Heart left ventricle (tissue), 16 donors: Measurements from ENCODE around the gene TNFAIP2. TPM values are rescaled to one million over a fixed set of nuclear protein-coding genes. Genes with fewer than 3 reads are reported as not detected.

Experiments used
- ATAC-seq, 4 donors: fragments of 200-7000 bp; cut with Tn5 transposase; one replicate each; pipeline ENCODE4 v1.9.1; 2020 to 2022; ENCODE audit warnings: moderate library complexity in 4 of 4, mild to moderate bottlenecking in 3 of 4, moderate number of reproducible peaks in 1 of 4
- DNase-seq, 5 donors: peaks; one replicate each; pipeline ENCODE4 v3.0.0-alpha.2; 2020
- H3K27ac ChIP-seq, 12 donors: fragments of 200-600 bp; sonication (generic) in 4 of 12; one replicate each; pipeline versions ENCODE4 v1.5.0 to v1.8.0; 2016 to 2022; ENCODE audit warnings: mild to moderate bottlenecking in 2 of 12
- H3K27me3 ChIP-seq, 9 donors: fragments of 200-600 bp; sonication (generic) in 2 of 9; one replicate each; pipeline versions ENCODE4 v1.5.1 to v1.8.0; 2016 to 2022; ENCODE audit warnings: mild to moderate bottlenecking in 3 of 9
- H3K36me3 ChIP-seq, 9 donors: fragments of 200-600 bp; sonication (generic) in 2 of 9; one replicate each; pipeline versions ENCODE4 v1.5.0 to v1.8.0; 2018 to 2022; ENCODE audit warnings: mild to moderate bottlenecking in 2 of 9
- H3K4me1 ChIP-seq, 12 donors: fragments of 200-600 bp; sonication (generic) in 4 of 12; one replicate each; pipeline versions ENCODE4 v1.5.0 to v1.8.0; 2016 to 2022; ENCODE audit warnings: mild to moderate bottlenecking in 3 of 12
- H3K4me3 ChIP-seq, 12 donors: fragments of 200-600 bp; sonication (generic) in 4 of 12; one replicate each; pipeline versions ENCODE4 v1.5.0 to v1.8.0; 2017 to 2022; ENCODE audit warnings: mild to moderate bottlenecking in 9 of 12, moderate library complexity in 4 of 12
- H3K9me3 ChIP-seq, 12 donors: fragments of 200-600 bp; sonication (generic) in 4 of 12; one replicate each; pipeline versions ENCODE4 v1.5.0 to v1.8.0; 2016 to 2022; ENCODE audit warnings: mild to moderate bottlenecking in 1 of 12
- CTCF ChIP-seq, 12 donors: fragments of 200-600 bp; sonication (generic) in 4 of 12; IDR thresholded peaks; one replicate each; pipeline versions ENCODE4 v1.5.0 to v1.8.0; 2018 to 2022; ENCODE audit warnings: antibody characterized with exemption in 12 of 12, mild to moderate bottlenecking in 5 of 12
- POLR2A ChIP-seq, 2 donors: fragments of 450-650 bp; IDR thresholded peaks; one replicate each; pipeline ENCODE4 v1.6.1; 2017; ENCODE audit warnings: antibody characterized with exemption in 2 of 2, mild to moderate bottlenecking in 2 of 2, moderate library complexity in 2 of 2
- WGBS, 4 donors: extraction: QIAGEN DNeasy Blood & Tissue Kit in 2 of 4; methylation state at CpG; one replicate each; pipeline versions ENCODE4 v1.1.5 to v1.1.7; 2013 to 2018; 5-methylcytosine and 5-hydroxymethylcytosine counted together
- intact Hi-C, 10 donors: fragments of 100-400 bp; cut with DNase I; formaldehyde crosslinking; loops; one replicate each; pipeline versions ENCODE4 v1.11.1 to v1.14.2; 2022
- polyA plus RNA-seq, 2 donors: library from polyadenylated mRNA; stranded (reverse); fragments of 200-250 nt; gene quantifications; one replicate each; pipeline ENCODE4 v1.2.3, GENCODE V29; 2013
- total RNA-seq, 9 donors: library from RNA; depleted of rRNA in 2 of 9; stranded (reverse); fragments of >200 nt in 2 of 9; fragmentation: NEBNext Ultra II Directional in 3 of 9; extraction: Animal tissue kit (Norgen Biotek cat#: 25700) in 3 of 9; gene quantifications; one replicate each; pipeline versions ENCODE4 v1.1.0 to v1.2.4, GENCODE V29; 2016 to 2023
- donor health status: ischemic (EF 13 %, LVEDD 7.1; RV severe dilation, severe dysfunction).
- donor health status: healthy with polysubstance abuse.
- donor health status: DM: no; HTN: yes; CAD: no.
- donor health status: DM: no; HTN: no; CAD: no.
- donor health status: ischemic (EF 25% LVEDD 6.9; RV normal size, moderate dysfunction).
- donor health status: ischemic (EF 25% LVEDD 5.7; RV mildly dilated, moderate dysfunction).
- donor health status: healthy.
- donor health status: DM: yes; HTN: yes; CAD: no.
- donor health status: ischemic (EF 35%, LVEDD 5.7; RV mildly dilated, moderate dysfunction).
- donor health status: nonischemic (EF 11% LVEDD 7.7; RV severe dilation, severe dysfunction).
- donor health status: DM: yes; HTN: yes; CAD: no.
- donor health status: PGD.
- donor health status: ischemic (EF 29% LVEDD 5.4; RV normal size, mild dysfunction).
- donor health status: nonischemic (EF 23%, LVEDD 6.1; RV moderate dilation, normal function).

Gene TNFAIP2
- total and polyA plus RNA-seq, 11 donors = 22.0 to 253 (median 33.5) TPM

- 63 to 88% (median 72%) methylated on average over 17 to 23 of the region's 23 CpGs for WGBS, 4 donors
- intact Hi-C loops = loop anchor here in 3 of 10 donors (5.0 to 10.0 kb wide), 2 partner anchors 88 to 400 kb away; no protein-coding TSS in a partner anchor
Observed at GRCh38 chr14:103094406-103095209, 28.7 kb upstream of the TNFAIP2 start, which contains the start of gene EXOC3L4. EXOC3L4 (plus strand) TSS chr14:103094725; CDS start chr14:103100220, 5,495 bp downstream.

GRCh38 chr14:103095210-103095778 is 28.0 kb upstream of the TNFAIP2 start:
- 82 to 92% (median 92%) methylated on average over 6 to 11 of the region's 11 CpGs for WGBS, 4 donors
- H3K4me3 ChIP-seq = peak overlapping the region in 3 of 12 donors; percentile 28 to 44 (median 30)
- peak in 1 of 5 donors; percentile 40 for DNase-seq
- peaks cover 0 to 32% (median 6%) of the 10 kb centered on the region in 12 donors for H3K4me1 ChIP-seq
- H3K9me3 ChIP-seq = no peaks in the 10 kb centered on the region
- intact Hi-C loops = loop anchor here in 2 of 10 donors (10.0 kb wide), 1 partner anchor 400 kb away; no protein-coding TSS in a partner anchor
- peak overlapping the region in 2 of 12 donors; percentile 53 to 69 for H3K27ac ChIP-seq
- ATAC-seq = no peak
- H3K36me3 ChIP-seq = no peaks in the 10 kb centered on the region
- TF ChIP-seq CTCF (IDR thresholded peaks at IDR 0.05) (no peak), POLR2A (IDR thresholded peaks at IDR 0.05) (no peak)
- peaks cover 0 to 32% (median 6%) of the 10 kb centered on the region in 9 donors for H3K27me3 ChIP-seq

More at GRCh38 chr14:103094406-103095209, 28.7 kb upstream of the TNFAIP2 start, which contains the start of gene EXOC3L4:
- peak in 2 of 4 donors; percentile 38 to 47 for ATAC-seq
- no peaks in the 10 kb centered on the region for H3K36me3 ChIP-seq
- no peaks in the 10 kb centered on the region for H3K9me3 ChIP-seq
- H3K4me3 ChIP-seq = peak within 1 kb of the TSS in 9 of 12 donors; percentile 7 to 44 (median 28)
- TF ChIP-seq POLR2A (IDR thresholded peaks at IDR 0.05) = no peak
- H3K27me3 ChIP-seq = peaks cover 0 to 25% (median 5%) of the 10 kb centered on the region in 9 donors
- DNase-seq = peak in 1 of 5 donors; percentile 50
- H3K4me1 ChIP-seq = peaks cover 0 to 32% (median 6%) of the 10 kb centered on the region in 12 donors
- H3K27ac ChIP-seq = peak within 1 kb of the TSS in 10 of 12 donors; percentile 33 to 74 (median 57)

- TF ChIP-seq CTCF (IDR thresholded peaks at IDR 0.05) = no peak
- no peak for TF ChIP-seq POLR2A (IDR thresholded peaks at IDR 0.05)
- Histone ChIP-seq H3K36me3 (no peaks in the 10 kb centered on the region), H3K4me3 (no peak overlapping the region), H3K27me3 (peaks cover 0 to 36% (median 9%) of the 10 kb centered on the region in 9 donors), H3K4me1 (peaks cover 0 to 23% (median 3%) of the 10 kb centered on the region in 12 donors), H3K27ac (no peak overlapping the region), H3K9me3 (no peaks in the 10 kb centered on the region)
- no peak for ATAC-seq
- intact Hi-C loops = loop anchor here in 2 of 10 donors (10.0 kb wide), 1 partner anchor 402 kb away; no protein-coding TSS in a partner anchor
- no peak for DNase-seq
- 68 to 74% (median 72%) methylated on average over 4 of the region's 4 CpGs for WGBS, 4 donors
Observed at GRCh38 chr14:103096387-103096786, 26.9 kb upstream of the TNFAIP2 start.

- Histone ChIP-seq H3K27me3 (peaks cover 0 to 41% (median 19%) of the 10 kb centered on the region in 9 donors), H3K9me3 (no peaks in the 10 kb centered on the region), H3K36me3 (no peaks in the 10 kb centered on the region), H3K4me3 (no peak overlapping the region), H3K27ac (no peak overlapping the region), H3K4me1 (peaks cover 0 to 20% (median 5%) of the 10 kb centered on the region in 12 donors)
- DNase-seq = peak in 2 of 5 donors; percentile 4 to 54
- intact Hi-C loops = loop anchor here in 2 of 10 donors (10.0 kb wide), 1 partner anchor 403 kb away; no protein-coding TSS in a partner anchor
- ATAC-seq = no peak
- TF ChIP-seq CTCF (IDR thresholded peaks at IDR 0.05) (no peak), POLR2A (IDR thresholded peaks at IDR 0.05) (no peak)
- 81 to 88% (median 83%) methylated on average over 26 of the region's 26 CpGs for WGBS, 4 donors
Observed at GRCh38 chr14:103097244-103097993, 25.8 kb upstream of the TNFAIP2 start.
